Omental fat pad (tissue), 4 donors: ENCODE data around the gene PLXNA2. TPM values are rescaled to one million over a fixed set of nuclear protein-coding genes. Genes with fewer than 3 reads are reported as not detected.

Source experiments
- ATAC-seq: fragments of 150-250 bp; one replicate; pipeline ENCODE4 v1.9.1; 2016; ENCODE audit warnings: mild to moderate bottlenecking, moderate library complexity; ENCODE audit not compliant: low FRiP score
- DNase-seq: peaks from one replicate; pipeline ENCODE4 v3.0.0-alpha.2; 2019; ENCODE audit warnings: low spot score
- CTCF ChIP-seq, 3 donors: fragments of 450-650 bp; IDR thresholded peaks; one replicate each; pipeline ENCODE4 v1.5.1; 2016 to 2017; ENCODE audit warnings: antibody characterized with exemption in 3 of 3, mild to moderate bottlenecking in 3 of 3, moderate library complexity in 2 of 3
- total RNA-seq, 4 donors: library from RNA; depleted of rRNA; stranded (reverse); fragments of >200 nt; gene quantifications; one replicate each; pipeline ENCODE4 v1.1.0, GENCODE V29; 2016

PLXNA2 gene
- total RNA-seq, 4 donors from 2014 or later = 21.7 to 67.9 (median 36.8) TPM

- no peak for DNase-seq
- ATAC-seq = peak; percentile 55
- no peak for TF ChIP-seq CTCF (IDR thresholded peaks at IDR 0.05)
Observed at GRCh38 chr1:208065862-208066261, 178.3 kb downstream of the PLXNA2 start.

GRCh38 chr1:208061632-208062031, 182.6 kb downstream of the PLXNA2 start:
- DNase-seq (no peak), ATAC-seq (peak; percentile 13)
- no peak for TF ChIP-seq CTCF (IDR thresholded peaks at IDR 0.05)

GRCh38 chr1:208061118-208061517, 183.1 kb downstream of the PLXNA2 start:
- ATAC-seq (no peak), DNase-seq (no peak)
- no peak for TF ChIP-seq CTCF (IDR thresholded peaks at IDR 0.05)

GRCh38 chr1:208060215-208060869, 183.8 kb downstream of the PLXNA2 start:
- TF ChIP-seq CTCF (IDR thresholded peaks at IDR 0.05) = no peak
- ATAC-seq (no peak), DNase-seq (no peak)

GRCh38 chr1:208059409-208060001, 184.7 kb downstream of the PLXNA2 start:
- DNase-seq (no peak), ATAC-seq (no peak)

GRCh38 chr1:208058756-208059155, 185.4 kb downstream of the PLXNA2 start:
- peak; percentile 25 for ATAC-seq
- DNase-seq = no peak
- TF ChIP-seq CTCF (IDR thresholded peaks at IDR 0.05) = no peak

More at GRCh38 chr1:208059409-208060001, 184.7 kb downstream of the PLXNA2 start:
- no peak for TF ChIP-seq CTCF (IDR thresholded peaks at IDR 0.05)

- TF ChIP-seq CTCF (IDR thresholded peaks at IDR 0.05) = no peak
- ATAC-seq (peak; percentile 56), DNase-seq (no peak)
Observed at GRCh38 chr1:208058267-208058666, 185.9 kb downstream of the PLXNA2 start.
